Activated T-cell treated with anti-CD3 and anti-CD28 coated beads, Interleukin-2, amount 50 U/mL, for 4 hours (primary cell): Measurements from ENCODE around the gene CADM1. TPM values are rescaled to one million over a fixed set of nuclear protein-coding genes. Genes with fewer than 3 reads are reported as not detected.
A peak's percentile ranks its signal among the peaks of the same experiment; 100 is the strongest.

Source experiments
- ATAC-seq, 2 donors: fragments of 200-7000 bp; cut with Tn5 transposase; one replicate each; pipeline ENCODE4 v1.10.0; 2021
- DNase-seq: peaks from one replicate; pipeline ENCODE4 v3.0.0-alpha.2; 2020
- H3K27me3 Mint-ChIP-seq: one replicate; pipeline ENCODE4 v1.8.0; 2021; ENCODE audit warnings: low read depth, mixed read lengths
- H3K36me3 Mint-ChIP-seq: one replicate; pipeline ENCODE4 v1.8.0; 2022; ENCODE audit warnings: mixed read lengths; ENCODE audit not compliant: insufficient read depth
- H3K4me1 Mint-ChIP-seq: one replicate; pipeline ENCODE4 v1.8.0; 2021; ENCODE audit warnings: low read depth, mixed read lengths
- H3K4me3 Mint-ChIP-seq: one replicate; pipeline ENCODE4 v1.8.0; 2021; ENCODE audit warnings: mild to moderate bottlenecking, moderate library complexity, mixed read lengths
- H3K9me3 Mint-ChIP-seq: one replicate; pipeline ENCODE4 v1.8.0; 2021; ENCODE audit warnings: mixed read lengths
- total RNA-seq, 3 donors: library from RNA; stranded (reverse); gene quantifications; one replicate each; pipeline ENCODE4 v1.2.1, GENCODE V29; 2021

The CADM1 gene
- total RNA-seq, 3 donors from 2014 or later: 0.63 to 1.7 (median 1.2) TPM

GRCh38 chr11:115342142-115342541 lies 162.1 kb downstream of the CADM1 start:
- H3K4me1 Mint-ChIP-seq: no peaks in the 10 kb centered on the region
- no peaks in the 10 kb centered on the region for H3K9me3 Mint-ChIP-seq
- no peak overlapping the region for H3K4me3 Mint-ChIP-seq
- ATAC-seq (no peak), DNase-seq (no peak)
- no peaks in the 10 kb centered on the region for H3K36me3 Mint-ChIP-seq
- H3K27me3 Mint-ChIP-seq: peaks cover 2% of the 10 kb centered on the region

- peaks cover 2% of the 10 kb centered on the region for H3K27me3 Mint-ChIP-seq
- no peak overlapping the region for H3K4me3 Mint-ChIP-seq
- H3K4me1 Mint-ChIP-seq: no peaks in the 10 kb centered on the region
- DNase-seq (no peak), ATAC-seq (no peak)
- H3K36me3 Mint-ChIP-seq: no peaks in the 10 kb centered on the region
- no peaks in the 10 kb centered on the region for H3K9me3 Mint-ChIP-seq
These were observed 163.3 kb downstream of the CADM1 start for GRCh38 chr11:115340874-115341273.

- H3K9me3 Mint-ChIP-seq: no peaks in the 10 kb centered on the region
- H3K36me3 Mint-ChIP-seq: no peaks in the 10 kb centered on the region
- DNase-seq: no peak
- no peak overlapping the region for H3K4me3 Mint-ChIP-seq
- H3K4me1 Mint-ChIP-seq: no peaks in the 10 kb centered on the region
- H3K27me3 Mint-ChIP-seq: peaks cover 2% of the 10 kb centered on the region
- ATAC-seq: no peak
These were observed 165.7 kb downstream of the CADM1 start for GRCh38 chr11:115338476-115338875.

- Mint-ChIP-seq H3K4me3 (no peak overlapping the region), H3K36me3 (no peaks in the 10 kb centered on the region), H3K27me3 (no peaks in the 10 kb centered on the region), H3K4me1 (no peaks in the 10 kb centered on the region), H3K9me3 (no peaks in the 10 kb centered on the region)
- DNase-seq (no peak), ATAC-seq (no peak)
These were observed 169.1 kb downstream of the CADM1 start for GRCh38 chr11:115334932-115335788.

- Mint-ChIP-seq H3K36me3 (no peaks in the 10 kb centered on the region), H3K4me3 (no peak overlapping the region), H3K4me1 (no peaks in the 10 kb centered on the region), H3K9me3 (no peaks in the 10 kb centered on the region), H3K27me3 (no peaks in the 10 kb centered on the region)
- ATAC-seq (no peak), DNase-seq (no peak)
These were observed 170.3 kb downstream of the CADM1 start for GRCh38 chr11:115333949-115334348.

- H3K27me3 Mint-ChIP-seq: no peaks in the 10 kb centered on the region
- ATAC-seq (no peak), DNase-seq (no peak)
- no peaks in the 10 kb centered on the region for H3K4me1 Mint-ChIP-seq
- H3K4me3 Mint-ChIP-seq: no peak overlapping the region
- no peaks in the 10 kb centered on the region for H3K36me3 Mint-ChIP-seq
- no peaks in the 10 kb centered on the region for H3K9me3 Mint-ChIP-seq
These were observed 171.1 kb downstream of the CADM1 start for GRCh38 chr11:115333121-115333520.

- H3K4me1 Mint-ChIP-seq: no peaks in the 10 kb centered on the region
- ATAC-seq (no peak), DNase-seq (no peak)
- H3K27me3 Mint-ChIP-seq: no peaks in the 10 kb centered on the region
- H3K4me3 Mint-ChIP-seq: no peak overlapping the region
- H3K36me3 Mint-ChIP-seq: no peaks in the 10 kb centered on the region
- no peaks in the 10 kb centered on the region for H3K9me3 Mint-ChIP-seq
These were observed 173.3 kb downstream of the CADM1 start for GRCh38 chr11:115330684-115331482.

GRCh38 chr11:115326526-115326925 lies 177.7 kb downstream of the CADM1 start:
- no peaks in the 10 kb centered on the region for H3K4me1 Mint-ChIP-seq
- ATAC-seq (no peak), DNase-seq (no peak)
- H3K36me3 Mint-ChIP-seq: no peaks in the 10 kb centered on the region
- peaks cover 3% of the 10 kb centered on the region for H3K27me3 Mint-ChIP-seq
- no peaks in the 10 kb centered on the region for H3K9me3 Mint-ChIP-seq
- no peak overlapping the region for H3K4me3 Mint-ChIP-seq

GRCh38 chr11:115325523-115325922 lies 178.7 kb downstream of the CADM1 start:
- ATAC-seq (no peak), DNase-seq (no peak)
- no peaks in the 10 kb centered on the region for H3K9me3 Mint-ChIP-seq
- H3K36me3 Mint-ChIP-seq: no peaks in the 10 kb centered on the region
- H3K4me1 Mint-ChIP-seq: no peaks in the 10 kb centered on the region
- H3K27me3 Mint-ChIP-seq: peaks cover 3% of the 10 kb centered on the region
- no peak overlapping the region for H3K4me3 Mint-ChIP-seq

- DNase-seq (no peak), ATAC-seq (peak; percentile 56 to 66)
- no peak overlapping the region for H3K4me3 Mint-ChIP-seq
- peaks cover 3% of the 10 kb centered on the region for H3K27me3 Mint-ChIP-seq
- H3K9me3 Mint-ChIP-seq: no peaks in the 10 kb centered on the region
- H3K4me1 Mint-ChIP-seq: no peaks in the 10 kb centered on the region
- H3K36me3 Mint-ChIP-seq: no peaks in the 10 kb centered on the region
These were observed 179.4 kb downstream of the CADM1 start for GRCh38 chr11:115324581-115325432.

- H3K9me3 Mint-ChIP-seq: no peaks in the 10 kb centered on the region
- ATAC-seq: no peak
These were observed 181.5 kb downstream of the CADM1 start for GRCh38 chr11:115322553-115323203.

GRCh38 chr11:115321605-115322289 lies 182.5 kb downstream of the CADM1 start:
- Mint-ChIP-seq H3K36me3 (no peaks in the 10 kb centered on the region), H3K4me1 (no peaks in the 10 kb centered on the region), H3K4me3 (no peak overlapping the region), H3K27me3 (peaks cover 3% of the 10 kb centered on the region), H3K9me3 (no peaks in the 10 kb centered on the region)
- ATAC-seq (no peak), DNase-seq (no peak)

More at GRCh38 chr11:115322553-115323203, 181.5 kb downstream of the CADM1 start:
- Mint-ChIP-seq H3K4me1 (no peaks in the 10 kb centered on the region), H3K36me3 (no peaks in the 10 kb centered on the region), H3K4me3 (no peak overlapping the region), H3K27me3 (peaks cover 3% of the 10 kb centered on the region)
- no peak for DNase-seq
